SW480 (cell line): ENCODE results near the gene PEMT.
"Not testable (repeated sequence)": the region's sequence is repeated elsewhere in the genome, so short reads cannot be mapped to it uniquely, and the experiment has no call there.

Experiments used
- DNase-seq: peaks from one replicate; pipeline ENCODE4 v3.0.0-alpha.2; 2016; ENCODE audit warnings: low spot score

PEMT gene

DNA sequence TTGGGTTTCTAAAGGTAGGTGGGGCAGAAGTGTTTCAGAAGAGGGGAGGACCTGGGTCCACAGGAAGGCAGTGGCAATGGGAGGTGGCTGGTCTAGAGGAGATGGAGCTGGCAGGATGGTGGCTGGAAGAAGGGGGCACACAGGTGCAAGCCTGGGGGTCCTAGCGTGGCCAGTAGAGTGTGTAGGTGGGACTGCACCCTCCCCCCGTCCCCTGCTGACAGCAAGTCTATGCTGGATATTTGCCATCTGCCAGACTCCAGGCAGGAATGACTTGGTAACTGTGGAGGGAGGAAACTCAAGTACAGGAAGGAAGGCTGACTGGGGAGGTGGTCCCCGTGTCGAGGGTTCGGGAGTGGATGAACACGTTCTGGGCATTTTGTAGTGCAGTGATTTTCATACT, 106.1 kb downstream of the PEMT start:
- DNase-seq: no peak

DNA sequence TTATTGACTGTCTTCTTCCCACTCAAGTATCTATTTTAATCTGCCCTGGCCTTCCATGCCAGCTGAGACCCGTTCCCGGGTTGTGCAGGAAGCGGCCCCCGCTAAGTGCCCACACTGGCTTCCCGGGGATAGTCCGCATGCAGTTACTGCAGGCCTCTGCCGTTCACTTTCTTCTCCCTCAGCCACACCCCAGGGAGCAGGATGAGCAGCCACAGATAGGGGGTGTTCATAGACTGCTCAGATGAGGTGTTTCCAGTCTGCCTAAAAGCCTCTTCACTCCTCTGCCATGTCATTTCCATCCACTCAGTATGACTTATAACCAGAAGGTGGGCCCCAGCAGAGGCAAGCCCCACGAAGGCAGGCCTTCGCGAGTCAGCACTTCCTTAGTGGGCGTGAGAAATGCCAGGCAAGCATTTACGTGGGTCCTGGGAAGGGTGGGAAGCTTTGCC, 107.0 kb downstream of the PEMT start:
- no peak for DNase-seq

DNA sequence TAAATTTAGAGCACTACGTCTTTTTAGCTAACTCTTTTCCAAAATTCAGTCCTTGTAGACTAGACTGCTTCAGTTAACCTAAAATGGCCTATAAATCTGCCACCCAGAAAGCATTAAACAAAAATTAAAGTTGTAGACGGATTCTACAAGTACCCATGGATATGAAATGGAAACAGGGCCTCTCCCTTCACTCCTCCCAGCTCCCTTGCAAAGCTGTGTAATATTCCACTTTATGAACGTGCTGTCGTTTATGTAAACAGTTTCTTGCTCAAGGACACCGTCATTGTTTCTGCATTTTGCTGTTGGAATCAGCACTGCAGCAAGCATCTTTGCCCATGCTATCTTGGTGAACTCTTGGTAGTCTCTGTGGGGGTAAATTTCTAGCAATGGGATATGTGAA, 109.6 kb downstream of the PEMT start:
- DNase-seq: no peak

DNA sequence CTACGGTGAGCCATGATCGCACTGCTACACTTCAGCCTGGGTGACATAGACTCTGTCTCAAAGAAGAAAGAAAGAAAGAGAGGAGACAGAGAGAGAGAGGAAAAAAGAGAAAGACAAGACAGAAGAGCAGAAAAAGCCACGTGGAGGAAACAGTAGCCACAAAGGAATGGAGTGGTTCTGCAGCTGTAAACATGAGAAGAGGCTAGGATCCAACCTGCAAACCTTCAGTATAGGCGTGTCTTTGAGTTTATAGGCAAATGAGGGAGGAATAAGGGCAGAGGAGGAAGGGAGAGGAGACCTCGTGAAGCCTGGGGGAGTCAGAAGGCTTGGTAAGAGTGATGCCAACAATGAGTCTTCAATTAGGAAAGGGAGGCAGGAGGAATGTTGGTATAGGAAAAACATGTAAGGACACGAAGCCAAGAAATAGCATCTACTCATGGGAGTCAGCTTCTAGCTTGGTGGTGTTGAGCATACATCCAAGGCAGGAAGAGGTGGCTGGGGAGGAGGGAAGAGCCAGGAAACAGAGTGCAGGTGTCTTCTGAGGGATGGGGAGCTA, 110.8 kb downstream of the PEMT start:
- no peak for DNase-seq

DNA sequence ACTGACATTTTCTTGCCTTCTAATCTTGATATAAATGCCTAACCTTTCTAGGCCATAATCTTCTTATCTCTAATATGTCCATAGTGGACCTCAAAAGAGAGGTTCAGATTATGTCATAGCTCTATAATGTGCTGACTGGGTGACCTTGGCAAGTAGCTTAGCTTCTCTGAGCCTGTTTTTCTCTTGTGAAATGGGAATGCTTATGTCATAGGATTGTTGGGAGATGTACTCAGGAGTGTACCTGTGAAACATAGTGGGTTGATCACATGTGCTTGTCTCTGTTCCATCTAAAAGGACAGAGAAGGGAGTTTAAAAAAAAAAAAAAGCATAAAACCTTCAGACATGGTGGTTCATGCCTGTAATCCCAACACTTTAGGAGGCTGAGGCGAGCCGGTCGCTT, 112.3 kb downstream of the PEMT start:
- no peak for DNase-seq

DNA sequence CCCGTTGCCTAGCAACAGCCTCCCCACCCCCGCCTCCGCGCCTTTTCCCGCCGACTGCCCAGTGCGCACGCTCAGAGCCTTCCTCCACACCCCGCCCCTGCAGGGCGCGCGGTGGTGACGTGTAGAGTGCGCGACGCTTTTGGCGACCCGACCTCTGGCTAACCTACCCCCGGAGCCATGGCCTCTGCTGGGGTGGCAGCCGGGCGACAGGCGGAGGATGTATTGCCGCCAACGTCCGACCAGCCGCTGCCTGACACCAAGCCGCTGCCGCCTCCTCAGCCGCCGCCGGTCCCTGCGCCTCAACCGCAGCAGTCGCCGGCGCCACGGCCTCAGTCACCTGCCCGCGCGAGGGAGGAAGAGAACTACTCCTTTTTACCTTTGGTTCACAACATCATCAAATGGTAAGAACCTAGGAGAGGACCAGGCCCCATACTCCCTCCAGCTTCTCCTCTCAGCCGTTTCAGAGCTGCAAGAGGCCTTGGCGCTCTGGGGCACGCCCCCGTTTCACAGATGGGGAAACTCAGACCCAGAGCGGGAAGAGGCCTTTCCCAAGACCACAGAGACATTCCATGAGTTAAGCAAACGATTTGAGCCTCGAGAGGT, 114.5 kb downstream of the PEMT start, which contains the start of gene MED9:
TSS of gene MED9 (plus strand) at position 136 of the 603 bp plus-strand sequence. CDS start at position 178, 42 bp downstream.
- DNase-seq: peak; percentile 87

DNA sequence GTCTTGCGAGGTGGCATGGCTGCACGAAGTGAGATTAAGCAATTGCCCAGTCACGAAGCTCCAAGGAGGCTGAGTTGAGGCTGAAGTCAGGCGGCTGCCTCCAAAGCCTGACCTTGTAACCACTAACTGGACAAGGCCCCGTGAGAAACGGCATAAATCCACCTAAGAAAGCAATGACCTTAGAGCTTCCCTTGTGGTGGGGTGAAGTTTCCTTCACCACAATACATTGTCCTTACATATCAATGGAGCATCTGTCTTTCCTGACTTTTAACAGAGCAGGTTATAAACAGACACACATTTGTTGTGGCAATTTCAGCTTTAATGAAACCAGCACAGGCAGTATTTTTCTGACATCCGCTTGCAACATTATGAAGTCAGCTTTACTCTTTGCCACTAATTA, 117.2 kb downstream of the PEMT start:
- no peak for DNase-seq

DNA sequence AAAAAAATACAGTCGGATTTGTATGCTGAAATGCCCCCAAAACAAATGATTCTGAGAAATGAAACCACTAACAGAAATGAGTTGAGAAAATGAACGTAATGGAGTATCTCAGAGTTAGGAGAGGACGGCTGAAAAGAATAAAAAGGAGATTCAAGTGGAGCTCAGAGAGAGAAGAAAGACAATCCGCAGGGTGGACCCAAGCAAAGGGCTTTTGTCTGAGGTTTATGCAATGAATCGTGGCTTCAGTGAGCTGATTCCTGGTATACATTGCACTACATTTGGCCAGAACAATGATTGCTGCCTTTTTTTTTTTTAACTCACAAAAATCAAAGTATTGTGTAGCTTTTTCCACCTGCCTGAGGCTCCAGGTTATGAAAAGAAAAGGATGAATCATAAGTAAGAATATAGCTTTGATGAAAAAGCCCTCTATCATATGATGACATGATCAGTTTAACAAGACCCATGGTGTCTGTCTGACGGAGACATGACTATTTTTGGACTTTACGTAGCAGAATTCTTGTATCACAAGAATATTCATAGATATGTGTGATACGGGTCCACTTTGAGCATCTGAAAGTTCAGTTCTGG, 119.1 kb downstream of the PEMT start:
- DNase-seq: no peak

DNA sequence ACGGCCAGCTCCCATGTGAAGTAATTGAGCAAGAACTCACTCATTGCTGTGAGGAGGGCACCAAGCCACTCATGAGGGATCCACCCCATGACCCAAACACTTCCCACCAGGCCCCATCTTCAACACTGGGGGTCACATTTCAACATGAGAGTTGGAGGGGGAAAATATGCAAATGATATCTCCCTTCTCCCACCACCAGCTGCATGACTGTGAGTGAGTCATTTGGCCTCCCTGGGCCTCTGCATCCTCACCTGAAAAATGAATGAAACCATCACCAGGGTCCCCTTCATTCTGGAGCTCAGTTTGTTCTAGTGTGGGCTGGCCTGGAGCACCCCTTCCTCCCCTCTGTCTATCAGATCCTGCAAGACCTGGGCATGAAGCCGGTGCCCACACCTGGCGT, 121.5 kb downstream of the PEMT start:
- DNase-seq: no peak

DNA sequence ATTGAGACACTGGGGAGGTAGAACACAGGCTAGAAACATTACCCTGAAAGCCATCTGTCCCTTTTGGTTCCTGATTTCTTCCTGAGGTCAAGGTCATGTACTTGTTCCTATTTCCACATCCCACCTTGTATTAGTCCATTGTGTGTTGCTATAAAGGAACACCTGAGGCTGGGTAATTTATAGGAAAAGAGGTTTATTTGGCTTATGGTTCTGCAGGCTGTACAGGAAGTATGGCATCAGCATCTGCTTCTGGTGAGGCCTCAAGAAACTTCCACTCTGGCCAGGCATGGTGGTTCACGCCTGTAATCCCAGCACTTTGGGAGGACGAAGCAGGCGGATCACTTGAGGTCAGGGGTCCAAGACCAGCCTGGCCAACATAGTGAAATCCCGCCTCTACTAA, 122.2 kb downstream of the PEMT start:
- no peak for DNase-seq

DNA sequence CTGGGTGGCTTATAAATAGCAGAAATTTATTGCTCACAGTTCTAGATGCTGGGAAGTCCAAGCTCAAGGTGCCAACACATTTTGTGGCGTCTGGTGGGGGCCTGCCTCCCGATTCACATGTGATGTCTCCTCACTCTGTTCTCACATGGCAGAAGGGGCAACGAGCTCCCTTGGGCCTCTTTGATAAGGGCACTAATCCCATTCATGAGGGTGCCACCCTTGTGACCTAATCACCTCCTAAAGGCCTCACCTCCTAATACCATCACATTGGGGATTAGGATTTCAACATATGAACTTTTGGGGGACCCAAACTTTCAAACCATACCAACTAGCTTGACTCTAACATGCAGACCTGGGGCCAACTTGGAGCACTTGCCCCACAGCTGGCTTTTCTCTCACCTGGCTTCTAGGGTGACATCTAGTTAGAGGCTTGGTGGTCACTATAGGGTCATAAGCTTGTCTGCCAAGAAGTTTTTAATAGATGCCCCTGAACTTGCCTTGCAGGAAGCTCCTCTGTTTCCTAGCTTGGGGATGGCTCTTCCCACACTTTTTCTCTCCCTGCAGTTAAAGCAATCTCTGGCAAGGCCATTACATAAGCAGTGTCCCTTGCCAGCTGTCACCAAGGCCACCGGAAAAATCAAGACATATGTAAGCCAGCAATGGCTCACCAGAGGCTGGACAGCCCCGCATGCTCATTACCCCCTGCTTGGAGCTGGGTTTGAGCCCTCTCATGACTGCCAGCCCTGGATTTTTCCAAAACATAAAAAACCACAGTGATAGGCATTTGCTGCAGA, 123.1 kb downstream of the PEMT start:
- DNase-seq: no peak

DNA sequence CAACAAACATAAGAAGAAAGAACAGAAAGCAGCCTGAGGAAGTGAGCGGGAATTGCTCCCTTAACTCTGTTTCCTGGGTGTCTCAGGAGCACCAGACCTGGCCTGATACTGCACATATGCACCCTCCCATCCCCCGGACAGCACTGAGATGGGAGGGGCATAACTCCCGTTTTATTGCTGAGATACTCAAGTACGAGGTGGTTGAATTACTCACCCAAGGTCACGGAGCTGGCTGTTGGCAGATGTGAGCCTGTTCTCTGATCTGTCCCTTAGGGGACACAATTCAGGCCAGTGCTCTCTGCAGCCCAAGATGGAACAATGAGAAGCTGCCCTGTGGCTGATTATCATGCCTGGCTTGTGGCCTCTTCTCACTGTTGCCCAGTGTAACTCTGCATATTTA, 123.8 kb downstream of the PEMT start:
- peak; percentile 35 for DNase-seq

DNA sequence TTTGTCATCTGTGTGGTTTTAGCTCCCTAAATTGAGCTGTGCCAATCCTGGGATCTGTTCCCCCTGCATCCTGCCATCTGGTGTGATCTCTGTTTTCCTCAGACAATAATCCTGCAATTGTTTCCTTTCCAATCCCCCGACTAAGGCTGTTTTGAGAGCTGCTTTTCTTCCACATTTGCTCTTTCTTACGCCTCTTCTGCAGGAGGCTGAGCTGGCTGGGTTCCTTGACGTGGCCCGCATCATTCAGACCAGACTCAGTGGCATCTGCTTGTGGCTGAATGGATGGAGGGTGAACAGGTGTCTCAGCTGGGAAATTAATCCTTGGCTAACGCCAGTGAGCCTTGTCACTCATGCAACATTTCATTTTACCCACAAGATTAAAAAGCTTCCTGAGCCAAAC, 124.5 kb downstream of the PEMT start:
- no peak for DNase-seq

DNA sequence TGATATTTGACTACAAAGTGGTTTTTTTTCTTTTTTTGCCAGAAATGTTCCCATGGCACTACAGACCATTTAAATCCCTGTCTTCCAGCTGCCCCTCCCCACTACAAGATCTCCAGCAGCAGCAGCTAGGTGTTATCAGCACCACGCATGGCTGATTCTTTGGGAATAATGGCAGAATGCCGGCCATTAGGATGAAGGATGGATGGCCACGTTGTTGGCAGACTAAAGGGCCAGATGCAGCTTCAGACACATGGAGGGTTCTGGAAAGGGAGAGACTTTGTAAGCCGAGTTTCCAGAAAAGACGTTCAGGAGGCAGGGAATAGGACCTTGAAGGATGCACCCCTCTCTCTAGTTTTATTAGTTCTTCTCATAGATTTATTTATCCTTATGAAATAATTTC, 125.0 kb downstream of the PEMT start:
- no peak for DNase-seq

DNA sequence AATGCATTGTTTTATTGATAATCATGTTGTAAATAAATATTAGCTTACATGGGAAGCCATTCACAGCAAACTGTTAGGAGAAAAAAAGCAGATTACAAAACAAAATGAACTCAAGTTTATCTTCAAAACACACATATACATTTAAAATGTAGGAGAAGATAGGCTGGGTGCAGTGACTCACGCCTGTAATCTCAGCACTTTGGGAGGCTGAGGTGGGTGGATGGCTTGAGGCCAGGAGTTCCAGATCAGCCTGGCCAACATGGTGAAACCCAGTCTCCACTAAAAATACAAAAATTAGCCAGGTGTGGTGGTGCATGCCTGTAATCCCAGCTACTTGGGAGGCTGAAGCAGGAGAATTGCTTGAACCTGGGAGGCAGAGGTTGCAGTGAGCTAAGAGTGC, 125.6 kb downstream of the PEMT start:
- not testable (repeated sequence) for DNase-seq

DNA sequence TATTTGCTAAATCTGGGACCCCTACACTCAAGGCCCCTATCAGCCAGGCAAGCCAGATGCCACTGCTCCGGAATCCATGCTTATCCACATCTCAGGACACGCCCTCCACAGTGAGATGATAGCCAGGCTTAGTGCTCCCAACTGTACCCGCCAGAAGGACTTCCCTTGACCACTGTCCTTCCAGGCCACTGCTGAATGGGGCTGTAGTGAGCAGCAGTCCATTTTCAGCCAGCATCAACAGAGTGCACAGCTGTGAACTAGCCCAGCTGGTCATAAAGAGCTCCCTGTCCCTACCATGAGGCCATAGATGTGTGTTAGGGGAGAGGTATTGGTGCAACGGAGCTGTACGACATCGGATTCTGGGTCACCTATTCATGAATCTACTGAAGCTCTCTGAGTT, 127.7 kb downstream of the PEMT start:
- DNase-seq: no peak

DNA sequence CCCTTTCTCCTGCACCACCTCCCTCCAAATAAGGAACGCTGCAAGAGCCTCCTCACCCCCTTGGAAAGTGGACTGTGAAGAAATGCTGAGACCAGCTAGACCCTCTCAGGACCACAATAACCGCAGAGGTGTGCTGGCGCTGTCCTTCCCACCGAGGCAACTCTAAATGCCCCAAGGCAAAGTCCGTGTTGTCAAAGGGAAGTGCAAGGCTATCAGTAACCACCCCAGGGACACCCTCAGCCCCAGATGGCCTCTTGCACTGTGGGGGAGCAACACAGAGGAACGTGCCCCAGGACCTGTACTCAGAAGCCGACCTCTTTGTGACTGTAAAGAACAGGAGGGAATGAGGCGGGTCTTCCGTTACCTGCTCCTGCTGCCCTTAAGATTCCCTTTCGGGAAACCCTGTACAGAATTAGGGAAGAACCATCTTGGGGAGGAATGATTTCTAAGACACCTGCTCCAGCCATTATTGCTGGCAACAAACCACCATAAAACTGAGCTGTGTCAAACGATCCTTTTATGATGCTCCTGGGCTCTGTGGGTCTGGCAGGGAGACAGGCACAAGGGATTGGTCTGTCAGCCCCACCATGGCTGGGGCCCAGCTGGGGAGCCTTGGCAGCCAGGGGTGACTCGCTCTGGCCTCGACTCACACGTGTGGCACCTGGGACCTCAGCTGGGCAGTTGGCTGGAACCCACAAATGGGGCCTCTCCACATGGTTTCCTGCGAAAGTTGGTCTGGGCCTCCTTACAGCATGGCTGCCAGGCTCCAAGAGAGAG, 129.3 kb downstream of the PEMT start:
- no peak for DNase-seq

DNA sequence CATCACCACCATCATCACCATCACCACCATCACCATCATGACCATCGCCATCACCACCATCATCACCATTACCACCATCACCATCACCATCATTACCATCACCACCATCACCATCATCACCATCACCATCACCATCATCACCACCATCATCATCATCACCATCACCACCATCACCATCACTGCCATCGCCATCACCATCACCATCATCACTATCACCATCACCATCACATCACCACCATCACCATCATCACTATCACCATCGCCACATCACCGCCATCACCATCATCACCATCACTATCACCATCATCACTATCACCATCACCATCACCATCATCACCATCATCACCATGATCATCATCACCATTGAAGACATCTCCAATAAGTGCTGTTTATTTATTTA, 131.5 kb downstream of the PEMT start:
- DNase-seq: no peak

DNA sequence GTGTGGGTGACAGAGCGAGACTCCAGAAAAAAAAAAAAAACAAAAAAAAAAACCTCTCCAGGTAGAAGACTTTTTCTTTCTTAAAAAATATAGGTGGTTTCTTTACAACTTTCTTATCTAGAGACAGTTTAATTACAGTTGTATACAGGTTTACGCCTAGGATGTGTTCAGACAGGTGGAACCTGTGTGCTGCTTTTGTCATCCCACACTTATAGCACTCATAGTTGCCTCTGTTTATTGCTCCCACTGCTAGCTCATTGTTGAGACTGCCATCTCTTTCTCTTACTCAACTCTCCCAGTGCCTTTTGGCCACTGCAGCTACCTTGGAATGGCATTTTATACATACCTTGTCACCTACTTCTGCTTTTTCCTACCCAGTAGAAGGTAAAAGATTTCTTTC, 133.8 kb downstream of the PEMT start:
- no peak for DNase-seq

DNA sequence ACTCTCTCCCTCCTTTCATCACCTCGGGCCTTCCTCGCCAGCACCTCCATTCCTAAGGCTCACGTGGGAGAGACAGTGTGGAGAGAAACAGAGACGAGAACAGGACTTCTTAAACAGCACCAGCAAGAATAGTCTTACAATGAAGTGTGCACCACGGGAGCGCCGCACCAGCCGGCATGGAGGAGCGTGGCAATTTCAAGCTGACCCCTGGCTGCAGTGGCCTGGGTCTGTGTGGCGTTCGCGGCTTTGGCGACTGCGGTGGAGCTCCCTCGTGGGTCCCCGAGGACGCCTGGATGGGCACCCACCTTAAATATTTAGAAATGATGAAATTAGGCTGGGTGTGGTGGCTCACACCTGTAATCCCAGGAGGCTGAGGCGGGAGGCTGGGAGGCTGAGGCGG, 135.3 kb downstream of the PEMT start:
- no peak for DNase-seq
